Chondrocyte (in vitro differentiated cells): ENCODE results near the gene ACAP3. TPM values are rescaled to one million over a fixed set of nuclear protein-coding genes. Genes with fewer than 3 reads are reported as not detected.

Experiments used
- DNase-seq: peaks from one replicate; pipeline ENCODE4 v3.0.0; 2021; ENCODE audit warnings: mixed read lengths, low spot score
- H3K27ac Mint-ChIP-seq: one replicate; pipeline ENCODE4 v1.8.0; 2021; ENCODE audit warnings: mild to moderate bottlenecking, moderate library complexity, mixed read lengths; ENCODE audit not compliant: unreplicated experiment
- H3K27me3 Mint-ChIP-seq: 2 replicates; pipeline ENCODE4 v1.8.0; 2021; ENCODE audit warnings: low read depth, mixed read lengths
- H3K36me3 Mint-ChIP-seq: 2 replicates; pipeline ENCODE4 v1.8.0; 2021; ENCODE audit warnings: low read depth, mixed read lengths
- H3K4me1 Mint-ChIP-seq: 2 replicates; pipeline ENCODE4 v1.8.0; 2021; ENCODE audit warnings: low read depth, mild to moderate bottlenecking, mixed read lengths
- H3K4me3 Mint-ChIP-seq: one replicate; pipeline ENCODE4 v1.8.0; 2021; ENCODE audit warnings: mild to moderate bottlenecking, moderate library complexity, mixed read lengths; ENCODE audit not compliant: unreplicated experiment
- H3K9me3 Mint-ChIP-seq: 2 replicates; pipeline ENCODE4 v1.8.0; 2021; ENCODE audit warnings: low read depth, mixed read lengths
- CTCF ChIP-seq: fragments of 200-600 bp; sonication (generic); IDR thresholded peaks from 2 replicates; pipeline ENCODE4 v1.5.0; 2021; ENCODE audit warnings: antibody characterized with exemption, mild to moderate bottlenecking, moderate library complexity
- total RNA-seq: library from RNA; stranded (reverse); gene quantifications from 3 replicates; pipeline ENCODE4 v1.2.1, GENCODE V29; 2021

ACAP3 gene
- total RNA-seq, 1 donor from 2014 or later, result 51.9 TPM

GRCh38 chr1:1338278-1338677 lies 30.5 kb upstream of the ACAP3 start:
- H3K4me1 Mint-ChIP-seq, result no peaks in the 10 kb centered on the region
- H3K27me3 Mint-ChIP-seq, result no peaks in the 10 kb centered on the region
- TF ChIP-seq CTCF, result no peak
- H3K4me3 Mint-ChIP-seq, result no peak overlapping the region
- no peak overlapping the region for H3K27ac Mint-ChIP-seq
- H3K36me3 Mint-ChIP-seq, result peaks cover 3% of the 10 kb centered on the region
- no peaks in the 10 kb centered on the region for H3K9me3 Mint-ChIP-seq
- DNase-seq, result no peak

- no peak for DNase-seq
- Mint-ChIP-seq H3K27me3 (no peaks in the 10 kb centered on the region), H3K36me3 (peaks cover 3% of the 10 kb centered on the region), H3K27ac (no peak overlapping the region), H3K9me3 (no peaks in the 10 kb centered on the region), H3K4me3 (no peak overlapping the region), H3K4me1 (no peaks in the 10 kb centered on the region)
- no peak for TF ChIP-seq CTCF
These were observed 30.0 kb upstream of the ACAP3 start for GRCh38 chr1:1337793-1338147.

- Mint-ChIP-seq H3K27ac (no peak overlapping the region), H3K27me3 (no peaks in the 10 kb centered on the region), H3K9me3 (no peaks in the 10 kb centered on the region), H3K4me3 (no peak overlapping the region), H3K4me1 (no peaks in the 10 kb centered on the region), H3K36me3 (peaks cover 3% of the 10 kb centered on the region)
- TF ChIP-seq CTCF, result no peak
- no peak for DNase-seq
These were observed 29.4 kb upstream of the ACAP3 start for GRCh38 chr1:1336931-1337792.

- no peaks in the 10 kb centered on the region for H3K9me3 Mint-ChIP-seq
- peaks cover 3% of the 10 kb centered on the region for H3K36me3 Mint-ChIP-seq
- TF ChIP-seq CTCF, result no peak
- DNase-seq, result no peak
- H3K4me1 Mint-ChIP-seq, result no peaks in the 10 kb centered on the region
- H3K27ac Mint-ChIP-seq, result no peak overlapping the region
- no peaks in the 10 kb centered on the region for H3K27me3 Mint-ChIP-seq
- no peak overlapping the region for H3K4me3 Mint-ChIP-seq
These were observed 28.7 kb upstream of the ACAP3 start for GRCh38 chr1:1336446-1336845.

GRCh38 chr1:1335792-1336248 lies 28.1 kb upstream of the ACAP3 start:
- Mint-ChIP-seq H3K36me3 (peaks cover 3% of the 10 kb centered on the region), H3K27me3 (no peaks in the 10 kb centered on the region), H3K4me1 (peaks cover 5% of the 10 kb centered on the region), H3K9me3 (no peaks in the 10 kb centered on the region), H3K4me3 (no peak overlapping the region), H3K27ac (no peak overlapping the region)
- no peak for DNase-seq
- no peak for TF ChIP-seq CTCF
